SKM-1 (cell line): Measurements from ENCODE around the gene PRTFDC1.

Experiments used
- DNase-seq: peaks from one replicate; lab custom pipeline; 2025; ENCODE audit not compliant: unreplicated experiment; lab: John Stamatoyannopoulos, UW

Gene PRTFDC1

DNA sequence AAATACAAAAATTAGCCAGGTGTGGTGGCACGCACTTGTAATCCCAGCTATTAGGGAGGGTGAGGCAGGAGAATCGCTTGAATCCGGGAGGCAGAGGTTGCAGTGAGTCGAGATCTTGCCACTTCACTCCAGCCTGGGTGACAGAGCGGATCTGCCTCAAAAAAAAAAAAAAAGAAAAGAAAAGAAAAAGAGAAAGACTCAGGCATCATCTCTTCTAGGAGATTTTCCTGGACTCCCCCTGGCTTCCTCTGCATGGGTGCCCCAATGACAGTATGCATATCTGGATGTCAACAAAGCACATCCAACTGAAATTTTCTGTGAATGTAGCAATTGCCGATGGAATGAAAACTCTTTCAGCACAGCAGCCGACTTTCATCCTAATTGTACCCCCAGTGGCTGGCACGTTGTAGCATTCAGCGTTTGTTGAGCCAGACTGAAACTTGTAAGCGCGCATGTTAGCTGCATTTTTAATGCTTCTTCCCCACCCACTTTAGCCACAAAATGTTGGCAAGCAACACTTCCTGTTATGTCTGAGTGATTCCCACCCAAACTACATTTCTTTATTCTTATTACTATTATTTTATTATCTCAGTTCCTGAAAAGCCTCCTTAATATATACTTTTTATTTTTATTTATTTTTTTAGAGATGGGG lies 70.2 kb downstream of the PRTFDC1 start:
- DNase-seq, result no peak

DNA sequence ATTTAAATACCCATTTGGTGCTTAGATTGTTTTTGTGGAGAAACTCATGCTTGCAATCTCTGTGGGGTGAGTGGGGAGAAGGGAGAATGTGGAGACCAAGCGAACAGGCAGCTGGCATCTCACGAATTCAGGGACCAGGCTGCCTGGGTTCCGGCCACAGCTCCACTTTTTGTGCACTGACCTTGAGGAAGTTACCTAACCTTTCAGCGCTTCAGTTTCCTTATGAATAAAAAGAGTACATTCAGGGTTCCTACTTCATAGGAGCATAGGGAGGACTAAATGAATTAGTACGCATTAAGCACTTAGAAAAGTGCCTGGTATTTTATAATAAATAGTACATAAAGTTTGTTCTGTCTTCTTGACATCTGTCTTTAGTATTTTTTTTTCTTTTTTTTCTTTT lies 72.5 kb downstream of the PRTFDC1 start:
- DNase-seq, result no peak

DNA sequence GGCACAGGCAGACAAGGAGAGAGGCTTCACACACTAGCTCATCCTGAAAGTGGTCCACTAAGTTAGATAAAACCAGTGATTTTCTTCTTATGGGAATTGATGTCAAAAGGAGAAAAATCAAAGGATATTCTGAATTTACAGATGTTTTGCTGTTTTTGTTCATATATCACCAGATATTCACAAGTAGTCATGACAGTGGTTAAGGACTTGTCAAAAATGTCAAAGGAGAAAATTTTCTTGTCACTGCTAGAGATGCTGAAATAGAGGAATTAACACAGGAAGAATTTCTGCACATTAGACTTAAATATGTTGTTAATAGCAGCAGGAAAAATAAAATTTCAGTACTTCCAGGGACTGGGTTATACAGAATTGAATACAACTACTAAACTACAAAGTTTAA lies 78.3 kb downstream of the PRTFDC1 start:
- no peak for DNase-seq

DNA sequence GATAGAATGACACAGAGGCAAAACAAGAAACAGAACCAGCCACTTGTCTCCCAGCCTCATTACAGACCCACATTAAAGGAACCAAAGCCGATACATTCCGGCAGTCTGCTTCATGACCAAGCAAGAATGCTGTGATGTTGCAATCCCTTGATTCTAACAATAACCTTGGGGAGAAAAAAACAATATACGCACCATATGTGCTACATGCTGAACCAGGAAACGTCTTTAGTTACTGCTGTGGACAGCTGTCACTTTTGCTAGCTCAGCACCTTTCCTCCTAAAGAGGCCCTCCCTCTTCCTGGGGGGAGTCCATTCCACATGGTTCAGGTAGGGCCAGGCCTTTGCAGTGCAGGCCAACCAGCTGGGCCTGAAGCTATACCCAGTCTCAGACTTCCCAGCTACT lies 79.1 kb downstream of the PRTFDC1 start:
- no peak for DNase-seq

DNA sequence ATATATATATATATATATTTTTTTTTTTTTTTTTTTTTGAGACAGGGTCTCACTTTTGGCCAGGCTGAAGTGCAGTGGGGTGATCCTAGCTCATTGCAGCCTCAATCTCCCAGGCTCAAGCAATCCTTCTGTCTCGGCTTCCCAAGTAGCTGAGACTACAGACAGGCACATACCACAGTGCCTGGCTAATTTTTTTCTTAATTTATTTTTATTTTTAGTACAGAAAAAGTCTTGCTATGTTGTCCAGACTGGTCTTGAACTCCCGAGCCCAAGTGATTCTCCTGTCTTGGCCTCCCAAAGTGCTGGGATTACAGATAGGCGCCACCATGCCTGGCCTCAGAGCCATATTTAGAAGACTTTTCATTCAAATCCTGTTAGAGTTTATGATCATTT lies 79.6 kb downstream of the PRTFDC1 start:
- no peak for DNase-seq

DNA sequence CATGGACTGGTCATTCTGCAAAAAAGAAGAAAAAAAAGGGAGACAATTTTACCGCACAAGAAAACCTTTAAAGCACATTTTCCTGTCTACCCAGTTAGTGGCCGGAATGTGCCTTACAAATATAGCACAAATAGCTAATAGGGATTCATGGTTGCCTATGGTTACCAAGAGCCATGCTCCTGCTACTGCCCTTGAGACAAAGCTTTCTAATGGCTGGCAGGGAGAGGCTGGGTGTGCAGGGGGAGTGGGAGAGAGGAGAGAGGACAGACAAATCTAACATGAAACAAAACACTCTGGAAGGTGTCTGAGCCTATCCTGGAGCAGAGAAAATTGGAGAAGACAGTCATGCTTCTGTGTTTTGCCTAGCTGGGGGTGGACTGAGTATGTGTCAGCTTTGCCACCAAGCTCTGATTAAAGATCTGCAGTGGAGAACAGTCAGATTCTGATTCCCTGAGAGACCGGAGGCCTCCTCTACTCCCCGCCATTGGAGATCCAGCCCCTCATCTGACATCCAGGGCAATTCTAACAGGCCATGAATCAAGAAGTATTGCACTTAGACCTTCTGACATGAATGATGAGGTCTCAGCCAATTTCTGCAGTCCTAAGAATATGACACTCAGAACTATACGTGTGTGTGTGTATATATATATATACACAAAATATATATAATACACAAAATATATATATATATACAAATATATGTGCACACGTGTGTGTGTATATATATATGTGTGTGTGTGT lies 80.2 kb downstream of the PRTFDC1 start:
- no peak for DNase-seq

DNA sequence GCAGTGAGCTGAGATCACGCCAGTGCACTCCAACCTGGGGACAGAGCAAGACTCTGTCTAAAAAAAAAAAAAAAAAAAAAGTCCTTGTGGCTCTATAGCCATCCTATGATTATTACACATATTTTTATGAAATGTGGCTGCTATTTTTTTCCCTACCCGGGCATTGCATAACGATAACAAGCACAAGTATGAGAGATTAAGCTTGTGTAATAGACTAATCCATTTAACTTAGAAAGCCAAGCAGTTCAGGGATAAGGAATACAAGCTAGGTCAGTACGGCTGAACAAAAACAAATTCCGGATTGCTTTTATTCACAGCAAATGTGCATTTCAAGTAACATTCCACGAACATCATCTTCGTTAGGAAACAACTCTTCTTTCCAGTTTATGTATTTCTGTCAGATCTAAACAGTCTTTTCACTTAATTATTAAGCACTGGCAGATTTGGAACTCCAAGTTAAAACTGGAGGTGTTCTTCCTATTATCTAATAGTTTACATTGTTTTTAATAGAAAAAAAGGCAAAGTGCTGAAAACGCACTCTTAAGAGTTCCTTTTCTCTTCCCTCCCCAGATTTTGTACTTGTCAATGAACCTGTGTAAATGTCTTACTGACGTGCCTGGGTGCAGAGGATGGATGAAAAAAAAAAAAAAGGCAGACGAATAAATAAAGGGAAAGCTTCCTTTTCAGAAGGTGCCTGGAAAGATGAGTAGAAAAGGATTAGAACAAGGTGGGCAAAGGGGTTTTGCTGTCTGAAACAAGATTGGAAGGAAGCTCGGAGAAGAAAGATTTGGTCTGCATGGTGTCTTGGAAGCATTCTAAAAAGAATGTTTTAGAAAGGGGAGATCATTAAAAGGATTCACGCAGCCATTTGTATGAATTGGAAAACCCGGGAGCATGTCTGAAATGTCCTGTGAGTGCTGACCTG lies 81.1 kb downstream of the PRTFDC1 start:
- DNase-seq, result no peak

DNA sequence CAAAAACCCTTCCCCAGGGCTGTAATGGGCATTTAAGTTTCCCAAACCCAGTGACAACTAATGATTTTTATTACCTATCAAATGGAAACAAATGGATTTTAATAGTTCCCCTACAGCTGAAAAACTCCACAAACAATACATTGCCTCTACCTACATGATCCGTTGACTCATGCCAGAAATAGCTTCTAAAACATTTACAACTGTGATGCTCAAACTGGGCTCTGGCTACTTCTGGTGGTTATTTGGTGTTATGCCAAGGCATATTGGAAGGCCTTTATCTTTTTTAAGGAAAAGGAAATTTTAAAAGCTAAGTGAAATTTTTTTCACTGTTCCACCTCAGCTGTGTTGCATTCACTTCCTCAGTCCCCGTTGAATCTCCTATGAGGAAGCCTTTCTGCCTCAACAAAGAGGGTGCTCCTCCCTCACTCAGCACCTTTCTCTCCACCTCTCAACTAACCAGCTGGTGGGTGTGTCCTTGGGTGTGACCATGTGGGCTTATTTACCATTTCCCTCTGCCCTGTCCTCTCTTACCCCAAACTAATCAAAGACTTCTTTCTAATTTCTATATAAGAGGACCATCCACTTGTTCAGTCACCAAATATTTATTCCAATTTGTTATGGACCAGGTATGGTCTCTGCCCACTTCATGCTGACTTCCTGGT lies 82.9 kb downstream of the PRTFDC1 start:
- DNase-seq, result no peak

DNA sequence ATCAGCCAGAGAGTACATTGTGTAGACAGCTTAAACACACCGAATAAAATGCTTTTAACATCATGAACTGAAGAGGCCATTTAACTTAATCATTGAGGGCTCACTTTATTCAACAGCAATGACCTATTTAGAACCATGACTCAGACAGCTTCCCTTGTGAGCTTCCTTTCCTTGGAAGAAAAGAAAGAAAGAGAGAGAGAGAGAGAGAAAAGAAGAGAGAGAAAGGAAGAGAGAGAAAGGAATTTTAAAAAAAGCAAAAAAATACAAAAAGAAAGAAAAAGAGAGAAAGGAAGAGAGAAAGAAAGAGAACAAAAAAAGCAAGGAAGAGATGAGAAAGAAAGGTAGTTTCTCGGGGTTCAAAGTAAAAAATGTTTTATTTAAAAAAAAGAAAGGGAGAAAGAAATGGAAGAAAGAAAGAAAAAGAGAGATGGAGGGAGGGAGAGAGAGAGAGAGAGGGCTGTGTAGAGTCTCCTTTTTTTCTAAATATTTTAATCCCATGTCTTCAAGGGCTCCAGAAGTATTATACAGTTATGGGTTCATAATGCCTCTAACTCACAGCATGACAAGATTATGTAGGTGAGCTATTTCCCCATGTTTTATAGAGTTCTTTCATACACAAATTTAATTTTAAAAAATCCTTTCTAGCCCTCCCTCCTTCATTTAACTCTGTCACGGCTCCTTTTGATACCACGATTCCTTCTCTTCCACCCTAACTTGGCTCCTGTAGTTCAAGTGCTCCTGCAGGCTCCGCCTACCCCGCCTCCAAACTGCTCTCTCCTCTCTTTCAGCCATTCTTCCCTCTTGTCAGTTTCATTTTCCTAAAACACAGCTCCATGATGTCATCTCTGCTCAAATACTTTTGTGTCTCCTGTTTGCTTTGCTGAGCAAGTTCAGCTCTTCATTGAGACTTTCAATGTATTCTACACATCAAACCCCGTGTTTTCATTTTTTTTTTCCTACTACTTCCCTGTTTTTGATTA lies 85.5 kb downstream of the PRTFDC1 start:
- DNase-seq, result no peak

DNA sequence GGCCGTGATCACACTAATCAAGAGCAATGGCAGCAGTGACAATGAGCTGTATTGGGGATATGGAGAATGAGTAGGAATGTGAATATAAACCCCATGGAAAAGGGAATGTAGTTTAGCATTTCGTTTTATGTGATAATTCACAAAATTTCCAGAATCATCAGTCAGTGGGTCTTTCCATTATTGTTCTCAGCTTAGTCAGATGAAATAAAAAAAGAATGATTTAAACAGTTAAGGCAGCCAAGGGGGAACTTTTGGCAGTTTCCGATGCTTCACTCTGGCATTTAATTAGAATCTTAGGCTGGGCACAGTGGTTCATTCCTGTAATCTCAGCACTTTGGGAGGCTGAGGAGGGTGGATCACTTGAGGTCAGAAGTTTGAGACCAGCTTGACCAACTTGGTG lies 86.6 kb downstream of the PRTFDC1 start:
- DNase-seq, result no peak

DNA sequence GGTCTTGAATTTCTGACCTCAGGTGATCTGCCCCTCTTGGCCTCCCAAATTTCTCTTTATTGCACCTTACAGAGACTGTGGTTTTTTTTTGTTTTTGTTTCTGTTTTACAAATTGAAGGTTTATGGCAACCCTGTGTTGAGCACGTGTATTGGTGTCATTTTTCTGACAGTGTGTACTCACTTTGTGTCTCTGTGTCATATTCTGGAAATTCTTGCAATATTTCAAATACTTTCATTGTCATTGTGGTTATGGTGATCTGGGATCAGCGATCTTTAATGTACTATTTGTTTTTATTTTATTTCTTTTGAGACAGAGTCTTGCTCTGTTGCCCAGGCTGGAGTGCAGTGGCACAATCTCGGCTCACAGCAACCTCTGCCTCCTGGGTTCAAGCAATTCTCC lies 89.8 kb downstream of the PRTFDC1 start:
- no peak for DNase-seq

DNA sequence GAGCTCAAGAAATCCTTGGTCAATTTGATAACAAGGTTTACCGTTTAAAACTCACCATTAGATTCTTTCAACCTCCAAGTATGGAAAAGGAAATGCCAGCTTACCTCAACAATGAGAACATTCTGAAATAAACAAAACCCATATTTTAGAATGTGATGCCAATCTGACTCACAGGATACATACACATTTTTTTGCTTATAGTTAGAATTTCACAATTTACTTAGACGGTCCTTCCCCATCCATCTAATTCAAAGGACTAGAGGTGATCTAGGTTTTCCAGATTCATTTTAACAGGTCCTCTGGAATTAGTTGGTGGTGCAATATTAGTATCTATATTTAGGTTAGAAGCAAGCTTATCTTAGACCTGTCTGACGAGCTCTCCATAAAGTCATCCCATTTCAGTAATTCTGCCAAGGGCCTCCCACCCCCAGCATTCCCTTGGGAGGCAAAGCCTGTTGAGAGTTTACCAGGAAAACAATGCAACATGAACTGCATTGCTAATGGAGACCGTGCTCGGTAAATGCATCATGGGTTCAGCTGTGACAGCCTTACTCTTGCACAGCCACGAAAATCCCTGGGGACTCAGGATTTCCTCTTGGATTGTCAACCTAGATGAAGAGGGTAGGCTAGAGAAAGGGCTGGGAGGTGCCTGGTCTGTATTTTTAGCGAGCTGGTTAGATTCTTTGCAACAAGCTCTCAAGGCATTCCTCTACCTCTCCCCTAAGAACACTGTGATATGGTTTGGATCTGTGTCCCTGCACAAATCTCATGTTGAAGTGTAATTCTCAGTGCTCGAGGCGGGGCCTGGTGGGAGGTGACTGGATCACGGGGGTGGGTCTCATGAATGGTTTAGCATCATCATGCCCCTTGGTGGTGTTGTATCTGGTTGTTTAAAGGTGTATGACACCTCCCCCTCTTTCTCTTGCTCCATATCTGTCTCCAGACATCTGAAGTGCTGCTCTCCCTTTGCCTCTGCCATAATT lies 93.8 kb downstream of the PRTFDC1 start:
- no peak for DNase-seq

DNA sequence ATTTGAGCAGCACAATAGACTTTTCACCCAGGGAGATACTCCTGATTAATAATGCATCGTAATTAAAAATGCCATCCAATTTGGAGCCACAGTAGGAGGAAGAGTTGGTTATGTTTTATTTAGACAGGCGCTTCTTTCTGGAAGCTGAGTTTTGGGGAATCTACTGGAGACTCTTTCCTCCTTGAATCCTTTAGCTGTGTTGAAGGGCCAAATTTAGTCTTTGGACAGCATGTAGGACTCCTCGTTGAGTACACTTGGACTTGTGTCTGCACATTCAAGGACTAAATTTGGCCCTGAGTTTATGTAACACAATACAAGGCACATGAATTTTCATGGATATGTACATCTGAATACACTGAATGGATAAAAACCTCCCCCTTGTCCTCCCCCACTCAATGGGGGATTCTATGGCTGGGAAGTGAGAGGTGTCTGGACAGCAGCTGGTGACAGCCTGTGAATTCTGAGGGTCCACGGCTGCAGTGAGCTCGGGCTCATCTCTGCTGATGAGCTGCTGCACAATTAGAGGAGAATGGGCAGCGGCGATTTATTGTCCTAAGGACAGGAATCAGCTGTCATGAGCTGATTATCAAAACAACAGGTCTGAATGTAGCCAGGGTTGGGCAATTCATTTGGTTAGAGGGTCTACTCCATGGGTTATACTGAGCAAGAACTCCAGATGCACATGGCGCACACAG lies 95.2 kb downstream of the PRTFDC1 start:
- DNase-seq, result no peak

DNA sequence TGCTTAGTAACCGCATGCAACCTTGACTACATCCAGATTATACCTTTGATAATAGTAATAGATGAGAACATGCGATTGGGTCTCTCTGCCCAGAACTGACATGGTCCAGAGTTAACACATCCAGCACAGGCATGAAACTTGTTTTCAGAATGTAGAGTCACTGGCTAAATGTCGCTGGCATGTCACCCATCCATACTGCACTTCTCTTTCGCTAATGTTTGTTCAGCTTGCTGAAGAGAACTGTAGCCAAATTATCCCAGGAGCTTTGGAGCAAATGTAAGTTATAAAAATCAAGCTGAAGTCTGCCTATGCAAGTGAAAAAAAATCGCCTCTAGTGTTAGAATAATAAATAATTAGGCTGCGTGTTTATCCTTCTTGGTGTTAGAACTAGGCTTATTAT lies 98.2 kb downstream of the PRTFDC1 start:
- no peak for DNase-seq

DNA sequence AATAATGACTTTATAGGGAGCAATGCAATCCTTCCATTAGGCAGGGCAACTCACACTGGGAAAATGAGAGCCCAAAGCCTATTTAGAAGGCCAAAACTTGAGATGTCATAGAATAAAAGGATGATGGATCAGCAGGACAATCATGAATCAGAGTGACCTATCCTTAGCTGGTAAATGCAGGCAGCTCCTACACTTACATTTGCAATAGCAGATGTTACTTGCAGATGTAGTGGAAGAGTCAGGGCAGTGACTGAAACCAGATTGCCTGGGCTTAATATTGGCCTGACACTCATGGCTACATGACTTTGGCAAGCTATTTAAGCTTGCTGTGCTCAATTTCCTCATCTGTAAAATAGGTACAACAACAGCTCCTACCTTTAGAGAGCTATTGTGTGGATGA lies 98.7 kb downstream of the PRTFDC1 start:
- DNase-seq, result no peak

DNA sequence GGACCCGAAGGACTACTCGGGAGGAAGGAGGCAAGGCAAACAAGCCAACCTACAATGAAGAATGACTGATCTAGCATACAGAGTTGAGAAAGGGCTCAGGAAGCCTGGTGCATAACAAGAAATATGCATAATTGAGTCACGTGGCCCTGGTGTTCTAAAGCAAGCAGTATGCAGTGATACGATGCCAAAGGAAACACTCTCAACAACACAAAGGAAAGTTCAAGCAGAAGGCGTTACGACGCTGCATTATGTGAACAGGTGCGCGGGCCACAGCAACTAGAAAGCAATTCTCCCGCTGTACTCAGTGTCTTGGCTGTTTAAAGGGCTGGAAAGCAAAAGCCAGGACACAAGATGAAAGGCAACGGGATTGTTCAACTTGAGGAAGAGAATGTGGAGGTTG lies 100.8 kb downstream of the PRTFDC1 start:
- DNase-seq, result no peak

DNA sequence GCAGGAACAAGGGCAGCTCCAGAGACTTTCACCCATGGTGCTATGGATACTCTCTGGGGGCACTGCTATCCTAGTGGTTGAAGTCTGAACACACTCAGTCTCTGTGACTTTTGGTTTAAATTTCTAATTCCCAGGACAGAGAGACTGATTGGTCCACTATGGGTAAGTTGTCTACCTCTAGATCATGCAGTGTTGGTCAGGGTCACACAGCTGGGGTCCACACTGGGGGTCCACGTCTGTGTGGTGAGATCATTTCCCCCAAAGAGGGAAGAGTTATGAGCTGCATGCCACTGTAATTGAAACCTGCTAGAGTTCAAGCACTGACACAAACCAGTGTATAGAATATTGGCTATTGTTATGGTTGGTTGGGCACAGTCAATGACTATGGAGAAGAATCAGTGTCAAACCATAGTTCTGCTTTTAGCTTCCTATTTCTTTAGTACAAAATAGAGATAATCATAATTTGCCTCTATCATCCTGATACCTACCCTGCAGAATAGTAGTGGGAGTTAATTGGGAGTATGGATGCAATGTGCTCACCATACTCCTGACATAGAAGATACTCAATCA lies 101.6 kb downstream of the PRTFDC1 start:
- DNase-seq, result no peak
